Dedifferentiated amniotic fluid mesenchymal stem cell (primary cell): ENCODE results near the gene PSMD11.
"Not testable (repeated sequence)": the region's sequence is repeated elsewhere in the genome, so short reads cannot be mapped to it uniquely, and the experiment has no call there.

Experiments
- DNase-seq: peaks from one replicate; pipeline ENCODE4 v3.0.0-alpha.2; 2016; ENCODE audit errors: extremely low spot score

The PSMD11 gene

GRCh38 chr17:32513579-32513978 lies 69.3 kb downstream of the PSMD11 start:
- DNase-seq = no peak

DNA sequence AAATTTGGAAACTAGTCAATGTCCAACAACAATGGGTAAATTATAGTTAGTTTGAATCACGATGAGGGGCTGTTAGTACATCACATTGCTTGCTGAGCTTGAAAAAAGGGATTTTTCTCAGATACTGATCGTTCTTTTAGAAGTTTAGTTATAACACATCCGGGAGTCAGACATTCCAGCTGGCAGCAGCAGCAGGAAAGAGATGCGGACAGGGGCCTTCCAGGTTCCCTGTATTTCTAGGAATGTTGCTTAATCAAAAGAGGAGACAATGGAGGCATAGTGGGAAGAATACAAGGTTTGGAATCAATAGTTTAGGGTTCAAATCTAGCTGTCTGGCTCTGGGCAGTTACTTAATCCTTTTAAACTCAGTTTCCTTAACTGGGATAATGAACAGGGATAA lies 70.3 kb downstream of the PSMD11 start:
- DNase-seq = no peak

- DNase-seq = no peak
These were observed 71.5 kb downstream of the PSMD11 start for GRCh38 chr17:32515677-32516383.

DNA sequence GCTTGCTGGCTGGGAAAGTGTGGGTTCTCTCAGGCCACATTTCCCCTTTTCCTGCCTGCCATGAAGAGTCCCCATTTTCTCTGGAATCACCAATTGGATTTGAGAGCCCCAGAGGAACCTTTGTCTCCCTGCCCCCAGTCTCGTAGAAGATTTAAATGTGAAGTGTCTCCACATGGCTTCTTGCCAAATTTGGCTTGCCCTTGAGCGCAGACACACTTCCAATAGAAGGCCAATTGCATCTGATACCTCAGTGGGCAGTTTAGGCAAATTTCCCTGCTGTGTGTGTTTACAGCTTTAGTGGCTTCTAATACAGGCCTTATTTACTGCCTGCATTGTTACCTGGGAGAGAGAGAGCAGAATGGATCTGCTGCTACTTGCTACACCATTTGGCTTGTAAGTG lies 72.1 kb downstream of the PSMD11 start:
- no peak for DNase-seq

GRCh38 chr17:32516940-32517701 lies 72.8 kb downstream of the PSMD11 start:
- DNase-seq = no peak

DNA sequence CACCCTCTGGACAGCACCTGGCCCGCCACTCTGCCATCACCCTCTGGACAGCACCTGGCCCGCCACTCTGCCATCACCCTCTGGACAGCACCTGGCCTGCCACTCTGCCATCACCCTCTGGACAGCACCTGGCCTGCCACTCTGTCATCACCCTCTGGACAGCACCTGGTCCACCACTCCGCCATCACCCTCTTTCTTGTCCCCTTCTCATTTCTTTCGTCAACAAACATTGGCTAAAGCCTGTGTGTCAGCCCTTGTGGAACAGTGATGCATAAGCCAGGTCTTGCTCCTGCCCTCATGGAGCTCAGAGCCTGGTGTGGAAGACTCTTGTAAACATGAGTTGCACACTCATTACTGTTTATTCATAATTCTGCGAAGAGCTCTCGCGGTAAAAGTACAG lies 73.7 kb downstream of the PSMD11 start:
- no peak for DNase-seq

- no peak for DNase-seq
These were observed 74.4 kb downstream of the PSMD11 start for GRCh38 chr17:32518646-32519227.

DNA sequence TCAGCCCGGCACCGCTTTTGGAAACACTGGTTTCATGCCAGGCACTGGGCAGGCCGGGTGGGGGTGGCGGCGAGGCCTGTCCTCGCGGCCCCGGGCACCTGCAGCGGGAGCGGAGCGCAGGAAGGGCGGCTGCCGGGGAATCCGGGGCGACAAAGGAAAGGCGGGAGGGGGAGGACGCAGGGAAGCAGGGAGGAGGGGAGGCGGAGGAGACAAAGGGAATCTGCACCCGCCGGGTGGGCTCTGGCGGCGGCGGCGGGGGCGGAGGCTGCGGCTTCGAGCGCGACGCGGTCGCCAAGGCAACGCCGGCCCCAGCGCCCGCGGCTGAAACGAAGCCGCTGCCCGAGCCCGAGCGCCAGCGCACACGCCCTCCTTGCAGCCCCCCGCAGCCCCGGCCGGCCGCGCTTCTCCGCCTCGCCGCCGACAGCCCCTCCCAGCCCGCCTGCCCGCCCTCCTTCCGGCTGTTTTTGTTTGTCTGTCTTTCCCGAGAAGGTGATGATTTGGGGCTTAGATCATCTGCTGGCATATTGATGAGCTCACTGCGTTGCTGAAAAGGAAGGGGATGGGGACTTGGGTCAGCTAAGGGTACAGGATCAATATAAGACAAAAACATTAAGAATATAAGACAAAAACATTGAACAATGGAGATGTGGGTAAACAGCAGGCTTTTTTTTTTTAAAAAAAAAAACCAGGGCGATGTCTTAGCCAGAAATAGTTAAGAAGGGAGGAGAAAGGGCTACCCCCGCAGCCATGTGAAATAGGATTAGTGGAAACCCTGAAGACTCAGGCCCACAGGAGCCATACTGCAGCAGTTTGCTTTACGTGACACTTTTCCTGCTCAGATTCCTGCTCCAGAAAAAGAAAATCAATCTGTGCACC lies 75.2 kb downstream of the PSMD11 start:
- no peak for DNase-seq

GRCh38 chr17:32520104-32520701 lies 75.9 kb downstream of the PSMD11 start:
- no peak for DNase-seq

DNA sequence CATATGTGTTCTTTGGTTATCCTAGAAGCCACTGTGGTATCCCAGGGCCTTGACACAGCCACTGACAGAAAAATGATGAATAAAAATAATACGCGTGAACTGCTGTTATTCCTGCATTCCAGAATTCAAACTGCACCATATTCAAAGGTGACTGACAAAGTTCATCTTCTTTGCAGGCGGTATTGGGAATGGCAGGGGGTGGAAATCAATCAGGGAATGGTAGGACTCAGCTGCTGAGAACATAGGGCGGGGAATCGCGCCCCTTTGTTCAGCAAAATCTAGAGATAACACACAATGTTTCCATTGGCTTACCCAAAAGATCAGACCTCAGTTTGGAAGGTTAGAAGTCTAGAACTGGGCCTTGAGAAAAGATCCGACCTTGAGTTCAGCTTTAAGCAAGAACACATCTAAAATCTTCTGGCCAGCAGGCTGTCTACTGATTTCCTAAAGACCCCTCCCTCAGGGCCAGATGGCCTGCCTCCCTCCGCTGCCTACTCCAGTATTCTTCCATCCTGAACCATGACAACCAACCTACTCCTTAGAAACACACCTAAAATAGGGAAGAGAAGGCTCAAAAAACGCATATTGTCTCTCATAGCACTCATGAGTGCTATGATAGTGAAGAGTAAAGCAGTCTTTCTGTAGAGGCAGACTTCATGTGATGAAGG lies 76.6 kb downstream of the PSMD11 start:
- DNase-seq = no peak

DNA sequence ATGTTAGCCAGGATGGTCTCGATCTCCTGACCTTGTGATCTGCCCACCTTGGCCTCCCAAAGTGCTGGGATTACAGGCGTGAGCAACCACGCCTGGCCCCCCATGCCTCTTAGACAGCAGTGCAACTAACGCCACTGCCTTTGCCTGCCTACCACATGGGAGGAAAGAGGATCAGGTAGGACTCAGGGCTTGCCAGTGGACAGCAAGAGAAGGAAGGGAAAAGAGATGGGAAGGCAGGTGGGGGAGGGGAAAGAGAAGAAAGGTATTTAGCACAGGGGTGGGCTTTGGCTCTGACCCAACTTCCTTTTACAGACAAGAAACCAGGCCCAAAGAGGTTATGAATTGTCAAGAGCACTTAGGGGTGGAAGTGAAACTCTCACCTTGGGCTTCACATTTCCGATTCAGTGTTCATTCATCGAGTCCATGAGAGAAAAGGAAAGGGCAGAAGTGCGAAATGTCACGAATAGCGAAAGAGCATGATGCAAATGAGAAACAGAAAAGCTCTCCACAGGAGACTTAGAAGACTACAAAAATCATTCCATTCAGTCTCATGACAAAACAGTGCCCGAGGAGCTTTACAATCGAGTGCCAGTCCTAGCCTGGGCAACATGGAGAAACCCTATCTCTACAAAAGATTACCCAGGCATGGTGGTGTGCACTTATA lies 78.8 kb downstream of the PSMD11 start:
- no peak for DNase-seq

GRCh38 chr17:32523827-32524552 lies 79.7 kb downstream of the PSMD11 start:
- DNase-seq = no peak

- DNase-seq = not testable (repeated sequence)
These were observed 80.2 kb downstream of the PSMD11 start for GRCh38 chr17:32524553-32524880.

DNA sequence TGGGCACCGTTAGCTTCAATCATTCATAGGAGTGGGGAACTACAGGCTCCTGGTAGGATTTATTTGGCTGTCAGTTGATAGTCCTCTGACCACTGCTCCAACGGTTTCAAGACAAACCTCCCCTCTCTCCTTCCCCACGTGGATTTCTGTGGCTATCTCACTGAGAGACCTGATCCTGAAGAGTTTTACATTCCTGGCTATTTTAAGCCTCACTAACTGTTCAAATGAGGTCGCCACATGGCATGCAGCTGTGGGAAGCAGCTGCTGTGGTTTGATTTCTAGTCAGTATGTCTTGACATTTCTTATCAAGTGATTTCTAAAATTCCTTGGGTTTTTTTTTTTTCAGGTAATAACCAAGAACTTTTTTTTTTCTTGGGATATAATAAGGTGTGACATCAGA lies 80.8 kb downstream of the PSMD11 start:
- no peak for DNase-seq

DNA sequence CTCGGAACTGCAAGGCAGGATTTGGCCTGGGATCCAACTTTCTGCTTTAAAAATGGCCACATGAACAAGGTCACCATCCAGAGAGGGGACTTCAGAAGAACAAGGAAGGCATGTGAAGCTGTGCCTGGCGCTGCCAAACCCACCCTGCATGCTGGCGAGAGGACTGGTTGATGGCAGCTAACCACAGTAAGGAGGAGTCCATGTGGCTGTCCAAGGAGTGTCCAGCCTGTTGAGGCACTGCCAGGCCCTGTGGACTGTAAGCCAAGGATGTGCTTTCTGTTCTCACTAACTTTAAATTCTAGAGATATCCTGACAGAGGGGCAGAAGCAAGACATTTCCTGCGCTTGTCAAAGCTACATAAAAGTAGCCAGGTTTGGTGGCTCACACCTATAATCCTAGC lies 82.8 kb downstream of the PSMD11 start:
- DNase-seq = no peak

DNA sequence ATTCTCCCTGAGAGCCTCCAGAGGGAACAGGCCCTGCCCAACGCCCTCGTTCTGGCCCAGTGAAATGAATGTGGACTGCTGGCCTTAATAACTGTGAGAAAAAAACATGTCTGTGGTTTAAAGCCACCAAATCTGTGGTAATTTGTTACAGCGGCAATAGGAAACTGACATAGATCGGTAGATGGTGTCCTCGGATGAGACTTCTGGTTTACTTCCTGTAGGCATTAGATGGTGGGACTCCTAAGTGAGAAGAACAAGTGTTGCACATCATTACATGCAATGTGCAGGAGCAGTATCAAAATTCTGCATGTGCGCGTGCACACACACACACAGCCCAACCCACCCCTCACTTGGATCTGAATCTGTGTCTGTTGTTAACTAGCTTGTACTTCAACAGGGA lies 84.5 kb downstream of the PSMD11 start:
- DNase-seq = no peak

DNA sequence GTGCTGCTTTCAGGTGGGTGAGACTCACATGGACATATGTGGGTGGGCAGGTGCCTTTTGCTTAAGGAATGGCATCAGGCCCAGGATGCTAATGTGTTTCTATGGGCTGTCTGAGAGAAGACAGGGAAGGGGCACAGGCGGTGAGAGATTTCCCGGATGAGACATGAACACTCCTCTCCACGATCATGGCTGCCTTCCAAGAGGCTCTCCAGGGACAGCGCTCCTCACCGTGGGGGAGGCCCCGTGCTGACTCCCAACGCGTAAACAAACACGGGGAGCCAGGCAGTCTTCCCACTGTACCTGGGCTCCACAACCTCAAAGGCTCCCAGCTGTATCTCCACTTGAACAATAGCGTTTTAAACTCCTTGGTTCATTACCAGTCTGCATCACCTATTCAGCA lies 85.3 kb downstream of the PSMD11 start:
- DNase-seq = no peak
